Right lobe of liver (tissue), 4 donors: ENCODE measurements around the gene ISLR2.
"Not testable (repeated sequence)": the region's sequence is repeated elsewhere in the genome, so short reads cannot be mapped to it uniquely, and the experiment has no call there.

Source experiments
- POLR2A ChIP-seq: fragments of 450-650 bp; IDR thresholded peaks from one replicate; pipeline ENCODE4 v1.6.1; 2017; ENCODE audit warnings: antibody characterized with exemption, mild to moderate bottlenecking
- TF ChIP-seq, protein P1 (sequence below), 4 donors: fragments of 200-600 bp in 3 of 4; fragments of 450-650 bp in 1 of 4; IDR thresholded peaks; one replicate each; pipeline versions ENCODE4 v1.5.1 to v1.8.0; 2016 to 2022; ENCODE audit warnings: antibody characterized with exemption in 4 of 4, mild to moderate bottlenecking in 2 of 4
- donor health status: DM: no; HTN: no; CAD: no.
- donor health status: DM: no; HTN: no; CAD: no.
- donor health status: DM: no; HTN: yes; CAD: no.

DNA sequence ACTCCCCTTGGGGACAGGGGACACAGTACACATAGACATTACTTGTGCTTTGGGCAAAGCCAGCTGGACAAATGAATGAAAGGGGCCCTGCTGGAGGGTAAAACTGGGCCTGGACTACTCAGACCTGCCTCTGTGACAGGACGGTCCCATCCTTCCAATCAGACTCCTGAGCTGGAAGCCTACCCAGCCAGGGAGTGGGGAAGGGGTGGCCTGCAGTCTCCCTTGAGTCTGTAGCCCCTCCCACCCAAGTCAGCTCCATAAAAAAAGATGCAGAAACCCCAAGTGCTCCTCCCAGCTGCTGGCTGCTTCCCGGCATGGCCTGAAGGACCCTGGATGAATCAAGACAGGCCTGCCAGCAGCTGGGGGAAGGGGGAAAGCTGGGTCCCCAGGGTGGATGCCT, 35.8 kb upstream of the ISLR2 start:
- TF ChIP-seq, protein P1, sequence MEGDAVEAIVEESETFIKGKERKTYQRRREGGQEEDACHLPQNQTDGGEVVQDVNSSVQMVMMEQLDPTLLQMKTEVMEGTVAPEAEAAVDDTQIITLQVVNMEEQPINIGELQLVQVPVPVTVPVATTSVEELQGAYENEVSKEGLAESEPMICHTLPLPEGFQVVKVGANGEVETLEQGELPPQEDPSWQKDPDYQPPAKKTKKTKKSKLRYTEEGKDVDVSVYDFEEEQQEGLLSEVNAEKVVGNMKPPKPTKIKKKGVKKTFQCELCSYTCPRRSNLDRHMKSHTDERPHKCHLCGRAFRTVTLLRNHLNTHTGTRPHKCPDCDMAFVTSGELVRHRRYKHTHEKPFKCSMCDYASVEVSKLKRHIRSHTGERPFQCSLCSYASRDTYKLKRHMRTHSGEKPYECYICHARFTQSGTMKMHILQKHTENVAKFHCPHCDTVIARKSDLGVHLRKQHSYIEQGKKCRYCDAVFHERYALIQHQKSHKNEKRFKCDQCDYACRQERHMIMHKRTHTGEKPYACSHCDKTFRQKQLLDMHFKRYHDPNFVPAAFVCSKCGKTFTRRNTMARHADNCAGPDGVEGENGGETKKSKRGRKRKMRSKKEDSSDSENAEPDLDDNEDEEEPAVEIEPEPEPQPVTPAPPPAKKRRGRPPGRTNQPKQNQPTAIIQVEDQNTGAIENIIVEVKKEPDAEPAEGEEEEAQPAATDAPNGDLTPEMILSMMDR (IDR thresholded peaks at IDR 0.05), result not testable (repeated sequence)
- not testable (repeated sequence) for TF ChIP-seq POLR2A
